Measurements from ENCODE around the gene NRG3. TPM values are rescaled to one million over a fixed set of nuclear protein-coding genes. Genes with fewer than 3 reads are reported as not detected.

Gene NRG3
- total and polyA plus RNA-seq, 2 of the 8 experiments (the other 6 are each of a cell fraction or from before 2014, with no cell fraction given) = 4.2 to 5.0 TPM

- no peak for TF ChIP-seq HDAC2 (IDR thresholded peaks at IDR 0.05; ENCODE audit: borderline replicate concordance in 1 of 2, low read depth in 2 of 2, low read length in 2 of 2)
- TF ChIP-seq EZH2 (IDR thresholded peaks at IDR 0.05; ENCODE audit: low read depth, low read length, severe bottlenecking) = no peak
- no peak for TF ChIP-seq SIRT6 (IDR thresholded peaks at IDR 0.05; ENCODE audit: low read length)
- no peak for TF ChIP-seq NRF1 (IDR thresholded peaks at IDR 0.05; ENCODE audit: low read depth, low read length)
- TF ChIP-seq USF2 (IDR thresholded peaks at IDR 0.05; ENCODE audit: low read length) = no peak
Measured at GRCh38 chr10:82399850-82400249, 524.9 kb downstream of the NRG3 start (continued).
